NT2/D1 (cell line): Measurements from ENCODE around the gene SIGLEC1.

Experiments used
- SUZ12 ChIP-seq: IDR thresholded peaks from 2 replicates; pipeline ENCODE4 v1.6.1; 2011; ENCODE audit not compliant: insufficient read length, insufficient read depth; ENCODE audit errors: extremely low read depth
- YY1 ChIP-seq: IDR thresholded peaks from 2 replicates; pipeline ENCODE4 v1.6.1; 2011; ENCODE audit not compliant: insufficient read length, insufficient read depth
- ZNF274 ChIP-seq: IDR thresholded peaks from 2 replicates; pipeline ENCODE4 v1.6.1; 2011; ENCODE audit warnings: mild to moderate bottlenecking, low read depth, low read length

GRCh38 chr20:3687655-3688054 is 24.7 kb downstream of the SIGLEC1 start:
- TF ChIP-seq SUZ12 (no peak), YY1 (no peak), ZNF274 (no peak)
